ENCODE data around the gene TMSB15B. TPM values are rescaled to one million over a fixed set of nuclear protein-coding genes. Genes with fewer than 3 reads are reported as not detected.

Gene TMSB15B
- total and polyA plus RNA-seq, 3 donors (not counting 1 experiment from before 2014, with no cell fraction given) = 10.3 to 17.1 (median 12.1) TPM

Other genes with a start within 250 kb of the TMSB15B start
- not detected for gene PLP1, start 185.8 kb upstream of the TMSB15B start, total RNA-seq
- 0.10 TPM for gene PLP1, start 185.8 kb upstream of the TMSB15B start, polyA plus RNA-seq
- gene RAB9B, start 130.4 kb upstream of the TMSB15B start, total RNA-seq = 1 to 10 TPM in 1 of 2 donors, under 1 TPM in 1; 0.80 to 4.5 TPM
- 0.67 TPM for gene RAB9B, start 130.4 kb upstream of the TMSB15B start, polyA plus RNA-seq
- not detected for gene H2BW1, start 51.1 kb downstream of the TMSB15B start, total RNA-seq
- gene H2BW1, start 51.1 kb downstream of the TMSB15B start, polyA plus RNA-seq = not detected
- not detected for gene H2BW2, start 77.3 kb downstream of the TMSB15B start, total RNA-seq
- gene H2BW2, start 77.3 kb downstream of the TMSB15B start, polyA plus RNA-seq = not detected
- gene TMSB15C, start 113.6 kb downstream of the TMSB15B start, total RNA-seq = 1 to 10 TPM; 5.1 to 6.7 TPM
- 3.1 TPM for gene TMSB15C, start 113.6 kb downstream of the TMSB15B start, polyA plus RNA-seq
- gene ZCCHC18, start 149.9 kb downstream of the TMSB15B start, total RNA-seq = 1 to 10 TPM; 1.2 to 1.3 TPM
- 1.5 TPM for gene ZCCHC18, start 149.9 kb downstream of the TMSB15B start, polyA plus RNA-seq
- gene SLC25A53, start 194.4 kb downstream of the TMSB15B start, total RNA-seq = 1 to 10 TPM; 4.0 to 4.8 TPM
- gene SLC25A53, start 194.4 kb downstream of the TMSB15B start, polyA plus RNA-seq = 2.4 TPM
- 10 to 100 TPM; 32.7 to 59.7 TPM for gene FAM199X, start 203.8 kb downstream of the TMSB15B start, total RNA-seq
- 6.0 TPM for gene FAM199X, start 203.8 kb downstream of the TMSB15B start, polyA plus RNA-seq